KOPT-K1 (cell line): Measurements from ENCODE around the gene IMMP2L.

Source experiments
- H3K27ac ChIP-seq: fragments of 200-600 bp; sonication (generic); 2 replicates; pipeline ENCODE4 v1.5.1; 2016; ENCODE audit warnings: antibody characterized with exemption, mild to moderate bottlenecking, low read depth, low read length; ENCODE audit not compliant: poor library complexity, severe bottlenecking
- H3K36me3 ChIP-seq: fragments of 200-600 bp; sonication (generic); 2 replicates; pipeline ENCODE4 v1.5.1; 2017; ENCODE audit warnings: antibody characterized with exemption, mild to moderate bottlenecking, low read length, moderate library complexity; ENCODE audit not compliant: insufficient read depth
- H3K9me3 ChIP-seq: fragments of 200-600 bp; sonication (generic); 2 replicates; pipeline ENCODE4 v1.5.1; 2017; ENCODE audit warnings: antibody characterized with exemption, low read length, mild to moderate bottlenecking; ENCODE audit not compliant: insufficient read depth, poor library complexity, severe bottlenecking

The IMMP2L gene

GRCh38 chr7:110650328-110650727, 912.0 kb downstream of the IMMP2L start:
- no peak overlapping the region for H3K27ac ChIP-seq
- no peaks in the 10 kb centered on the region for H3K9me3 ChIP-seq
- H3K36me3 ChIP-seq = no peaks in the 10 kb centered on the region

GRCh38 chr7:110647266-110647665, 915.0 kb downstream of the IMMP2L start:
- H3K9me3 ChIP-seq = no peaks in the 10 kb centered on the region
- no peaks in the 10 kb centered on the region for H3K36me3 ChIP-seq
- H3K27ac ChIP-seq = no peak overlapping the region

GRCh38 chr7:110646804-110647203, 915.5 kb downstream of the IMMP2L start:
- H3K9me3 ChIP-seq = no peaks in the 10 kb centered on the region
- no peak overlapping the region for H3K27ac ChIP-seq
- no peaks in the 10 kb centered on the region for H3K36me3 ChIP-seq

- Histone ChIP-seq H3K27ac (no peak overlapping the region), H3K36me3 (no peaks in the 10 kb centered on the region), H3K9me3 (no peaks in the 10 kb centered on the region)
These were observed 916.7 kb downstream of the IMMP2L start for GRCh38 chr7:110645616-110646015.

GRCh38 chr7:110645060-110645459, 917.2 kb downstream of the IMMP2L start:
- no peaks in the 10 kb centered on the region for H3K36me3 ChIP-seq
- no peaks in the 10 kb centered on the region for H3K9me3 ChIP-seq
- H3K27ac ChIP-seq = no peak overlapping the region

GRCh38 chr7:110637252-110637651, 925.0 kb downstream of the IMMP2L start:
- H3K27ac ChIP-seq = no peak overlapping the region
- H3K36me3 ChIP-seq = no peaks in the 10 kb centered on the region
- H3K9me3 ChIP-seq = peaks cover 8% of the 10 kb centered on the region

- no peaks in the 10 kb centered on the region for H3K36me3 ChIP-seq
- peaks cover 8% of the 10 kb centered on the region for H3K9me3 ChIP-seq
- no peak overlapping the region for H3K27ac ChIP-seq
These were observed 929.0 kb downstream of the IMMP2L start for GRCh38 chr7:110633313-110633712.

- H3K9me3 ChIP-seq = no peaks in the 10 kb centered on the region
- no peaks in the 10 kb centered on the region for H3K36me3 ChIP-seq
- H3K27ac ChIP-seq = no peak overlapping the region
These were observed 935.9 kb downstream of the IMMP2L start for GRCh38 chr7:110626414-110626813.

GRCh38 chr7:110625294-110625693, 937.0 kb downstream of the IMMP2L start:
- no peaks in the 10 kb centered on the region for H3K36me3 ChIP-seq
- H3K9me3 ChIP-seq = no peaks in the 10 kb centered on the region
- H3K27ac ChIP-seq = no peak overlapping the region

GRCh38 chr7:110623436-110623835, 938.9 kb downstream of the IMMP2L start:
- no peak overlapping the region for H3K27ac ChIP-seq
- H3K9me3 ChIP-seq = no peaks in the 10 kb centered on the region
- H3K36me3 ChIP-seq = no peaks in the 10 kb centered on the region

GRCh38 chr7:110621289-110621688, 941.0 kb downstream of the IMMP2L start:
- Histone ChIP-seq H3K27ac (no peak overlapping the region), H3K9me3 (no peaks in the 10 kb centered on the region), H3K36me3 (no peaks in the 10 kb centered on the region)

GRCh38 chr7:110620110-110620735, 942.1 kb downstream of the IMMP2L start:
- Histone ChIP-seq H3K9me3 (no peaks in the 10 kb centered on the region), H3K36me3 (no peaks in the 10 kb centered on the region), H3K27ac (no peak overlapping the region)
